T-cell (primary cell): Measurements from ENCODE around the gene SLC47A2. TPM values are rescaled to one million over a fixed set of nuclear protein-coding genes. Genes with fewer than 3 reads are reported as not detected.

ENCODE experiments used
- ATAC-seq, 4 experiments: fragments of 200-7000 bp in 3 of 4; fragments of 150-1000 bp in 1 of 4; cut with Tn5 transposase; replicated peaks in 1 of 4; 1 replicate in 3 of 4; 2 replicates in 1 of 4; pipeline ENCODE4 v1.10.0; 2021; ENCODE audit warnings: moderate library complexity in 3 of 4, mild to moderate bottlenecking in 2 of 4, moderate number of reproducible peaks in 1 of 4
- CTCF ChIA-PET, 2 donors: fragments of 300-600 bp; sonication (Branson Sonifier 250); formaldehyde crosslinking; loops; one replicate each; lab custom pipeline; 2022; ENCODE audit warnings: antibody characterized with exemption in 2 of 2; lab: Charles Lee
- POLR2A ChIA-PET, 2 donors: fragments of 300-600 bp; sonication (Branson Sonifier 250); formaldehyde crosslinking; loops; one replicate each; lab custom pipeline; 2022; ENCODE audit warnings: antibody characterized with exemption in 2 of 2; lab: Charles Lee
- DNase-seq, 35 experiments: peaks; one replicate each; pipeline versions ENCODE4 v3.0.0 to v3.0.0-alpha.2; 2013 to 2023
- H3K27ac ChIP-seq: one replicate; pipeline ENCODE4 v1.5.1; 2013; ENCODE audit warnings: low read length
- H3K27me3 ChIP-seq, 2 experiments: replicated peaks in 1 of 2; 1 replicate in 1 of 2; 2 replicates in 1 of 2; pipeline versions ENCODE4 v1.6.1 to v1.7.0; 2013; ENCODE audit warnings: low read length in 1 of 2, mixed read lengths in 1 of 2; ENCODE audit not compliant: control insufficient read depth in 2 of 2, insufficient read depth in 2 of 2; ENCODE audit errors: extremely low read depth in 1 of 2
- H3K36me3 ChIP-seq, 2 donors: 1 replicate in 1 of 2; 2 replicates in 1 of 2; pipeline versions ENCODE4 v1.6.1 to v1.7.0; 2013; ENCODE audit warnings: low read length in 1 of 2; ENCODE audit not compliant: control insufficient read depth in 2 of 2, insufficient read depth in 1 of 2; ENCODE audit errors: extremely low read depth in 1 of 2
- H3K4me1 ChIP-seq, 2 experiments: 1 replicate in 1 of 2; 2 replicates in 1 of 2; pipeline versions ENCODE4 v1.6.1 to v1.7.0; 2013; ENCODE audit warnings: low read length in 2 of 2, mixed read lengths in 1 of 2; ENCODE audit not compliant: insufficient read depth in 2 of 2, control insufficient read depth in 1 of 2; ENCODE audit errors: extremely low read depth in 1 of 2
- H3K4me3 ChIP-seq, 2 donors: 1 replicate in 1 of 2; 2 replicates in 1 of 2; pipeline versions ENCODE4 v1.5.1 to v1.7.0; 2013; ENCODE audit warnings: mild to moderate bottlenecking in 2 of 2, low read length in 1 of 2, moderate library complexity in 1 of 2; ENCODE audit not compliant: control insufficient read depth in 1 of 2; ENCODE audit errors: extremely low read depth in 1 of 2
- H3K9me3 ChIP-seq: 2 replicates; pipeline ENCODE4 v1.7.0; 2013
- H3K27ac Mint-ChIP-seq, 2 donors: one replicate each; pipeline ENCODE4 v1.8.0; 2020 to 2021; ENCODE audit warnings: mild to moderate bottlenecking in 2 of 2, mixed read lengths in 2 of 2
- H3K27me3 Mint-ChIP-seq, 2 donors: one replicate each; pipeline ENCODE4 v1.8.0; 2021 to 2022; ENCODE audit warnings: mixed read lengths in 2 of 2
- H3K36me3 Mint-ChIP-seq: one replicate; pipeline ENCODE4 v1.8.0; 2021; ENCODE audit warnings: mixed read lengths
- H3K4me1 Mint-ChIP-seq, 3 donors: one replicate each; pipeline ENCODE4 v1.8.0; 2020 to 2022; ENCODE audit warnings: mixed read lengths in 3 of 3, mild to moderate bottlenecking in 1 of 3
- H3K4me3 Mint-ChIP-seq, 3 donors: one replicate each; pipeline ENCODE4 v1.8.0; 2020 to 2022; ENCODE audit warnings: mild to moderate bottlenecking in 3 of 3, mixed read lengths in 3 of 3, moderate library complexity in 3 of 3
- H3K9me3 Mint-ChIP-seq, 3 donors: one replicate each; pipeline ENCODE4 v1.8.0; 2020 to 2022; ENCODE audit warnings: mixed read lengths in 3 of 3
- WGBS: methylation state at CpG from one replicate; pipeline ENCODE4 v1.1.5; 2013; ENCODE audit warnings: missing lambda C conversion rate; ENCODE audit not compliant: insufficient coverage; 5-methylcytosine and 5-hydroxymethylcytosine counted together
- total RNA-seq, 35 experiments: library from RNA in 6 of 35; stranded (reverse) in 6 of 35; fragments of 120-200 nt in 1 of 35; gene quantifications; one replicate each; pipeline versions ENCODE4 v1.2.1 to v1.2.4 and lab custom pipeline; 2013 to 2026

SLC47A2 gene
- total RNA-seq, 5 donors from 2014 or later (not counting 1 experiment from before 2014, with no cell fraction given): not detected

DNA sequence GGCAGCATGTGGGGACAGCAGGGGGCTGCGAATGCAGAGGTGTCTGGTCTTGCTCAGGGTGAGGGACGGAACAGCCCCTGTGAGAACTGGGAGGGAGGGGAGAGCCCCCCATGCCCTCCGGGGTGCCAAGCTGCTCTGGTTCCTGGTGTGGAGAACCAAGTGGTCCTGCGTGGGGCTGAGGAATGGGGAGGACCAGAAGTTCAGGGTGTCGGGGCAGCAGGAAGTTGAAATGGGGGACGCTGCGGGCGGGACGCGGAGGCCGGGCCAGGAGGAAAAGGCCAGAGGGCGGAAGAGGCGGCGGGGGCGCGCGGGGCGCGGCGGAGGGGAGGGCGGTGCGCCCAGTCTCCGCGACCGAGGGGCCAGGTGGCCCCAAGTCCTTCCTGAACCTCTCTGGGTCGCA lies 28.1 kb upstream of the SLC47A2 start:
- no peaks in the 10 kb centered on the region for H3K9me3 Mint-ChIP-seq
- Histone ChIP-seq H3K27ac (no peak overlapping the region), H3K4me1 (peaks cover 0 to 11% of the 10 kb centered on the region in 2 experiments), H3K9me3 (no peaks in the 10 kb centered on the region), H3K36me3 (no peaks in the 10 kb centered on the region), H3K4me3 (peak overlapping the region in 1 of 2 donors; percentile 38), H3K27me3 (peaks cover 0 to 33% of the 10 kb centered on the region in 2 experiments)
- H3K27me3 Mint-ChIP-seq: peaks cover 0 to 7% of the 10 kb centered on the region in 2 donors
- H3K36me3 Mint-ChIP-seq: no peaks in the 10 kb centered on the region
- WGBS: 6% methylated on average over 18 of the region's 26 CpGs
- peak overlapping the region; percentile 71 to 78 (median 74) for H3K4me3 Mint-ChIP-seq
- peaks cover 0 to 7% (median 4%) of the 10 kb centered on the region in 3 donors for H3K4me1 Mint-ChIP-seq
- ChIA-PET POLR2A (interaction anchor here in 1 of 2 donors (0.6 kb wide), 1 partner anchor 20 kb away, joined by 3 read pairs; no protein-coding TSS in a partner anchor), CTCF (interaction anchor here (0.6 to 1.4 kb wide), 8 partner anchors 8 to 445 kb away, joined by 3 to 6 read pairs (median 3); no protein-coding TSS in a partner anchor)
- ATAC-seq (peak in 3 of 4 experiments; percentile 18 to 59 (median 28)), DNase-seq (no peak)
- peak overlapping the region in 1 of 2 donors; percentile 34 for H3K27ac Mint-ChIP-seq

DNA sequence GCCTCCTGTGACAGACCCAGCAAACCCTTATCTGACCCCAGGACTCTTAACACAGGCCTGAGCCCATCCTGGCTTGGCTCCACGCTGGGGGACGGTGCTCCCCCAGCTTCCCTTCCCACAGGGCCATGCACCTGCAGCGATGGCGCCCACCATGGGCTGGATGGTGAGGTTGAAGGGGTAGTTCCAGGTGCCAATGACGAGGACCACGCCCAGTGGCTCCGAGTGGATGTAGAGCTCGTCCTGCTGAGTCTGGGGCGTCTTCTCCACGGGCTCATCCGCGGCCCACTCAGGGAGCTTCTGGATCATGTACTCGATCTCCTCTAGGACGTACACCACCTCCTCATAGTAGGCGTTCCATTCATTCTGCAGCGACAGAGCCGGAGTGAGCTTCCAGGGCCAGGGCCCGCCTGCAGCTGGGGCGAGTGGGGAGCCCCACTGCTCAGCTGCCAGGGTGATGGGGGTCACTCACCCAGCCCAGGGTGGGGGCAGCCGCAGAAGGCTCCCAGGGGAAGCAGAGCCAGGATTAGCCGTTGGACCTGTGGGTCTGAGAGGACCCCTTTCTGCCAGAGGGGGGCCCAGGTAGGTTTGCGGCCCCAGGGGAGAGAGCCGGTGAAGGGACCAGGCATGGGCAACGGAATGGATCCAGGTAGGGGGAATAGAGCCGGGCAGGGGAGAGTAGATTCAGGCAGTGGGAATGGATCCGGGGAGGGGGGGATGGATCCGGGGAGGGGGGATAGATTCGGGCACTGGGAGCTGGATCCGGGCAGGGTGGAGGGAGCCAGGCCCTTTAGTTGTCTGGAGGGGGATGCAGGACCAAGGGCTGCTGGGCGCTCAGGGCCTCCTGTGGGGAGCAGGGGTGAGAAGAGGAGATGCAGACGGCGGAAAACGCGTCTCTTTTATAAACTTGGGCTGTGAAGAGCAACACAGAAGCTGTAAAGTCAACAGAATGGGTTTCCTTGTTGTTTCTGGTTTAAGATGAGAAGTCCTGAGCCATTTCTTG lies 27.0 kb upstream of the SLC47A2 start:
- Mint-ChIP-seq H3K4me1 (peaks cover 0 to 7% (median 4%) of the 10 kb centered on the region in 3 donors), H3K36me3 (no peaks in the 10 kb centered on the region), H3K27me3 (peaks cover 0 to 7% of the 10 kb centered on the region in 2 donors), H3K4me3 (peak overlapping the region; percentile 29 to 78 (median 31)), H3K27ac (no peak overlapping the region), H3K9me3 (no peaks in the 10 kb centered on the region)
- Histone ChIP-seq H3K4me3 (no peak overlapping the region), H3K4me1 (peaks cover 0 to 11% of the 10 kb centered on the region in 2 experiments), H3K27ac (no peak overlapping the region), H3K36me3 (no peaks in the 10 kb centered on the region), H3K27me3 (peaks cover 0 to 25% of the 10 kb centered on the region in 2 experiments), H3K9me3 (no peaks in the 10 kb centered on the region)
- 96% methylated on average over 20 of the region's 34 CpGs for WGBS
- ATAC-seq: no peak
- ChIA-PET POLR2A (no interaction called here), CTCF (interaction anchor here (0.5 to 1.5 kb wide), 2 partner anchors 13 to 120 kb away, joined by 3 read pairs; no protein-coding TSS in a partner anchor)
- DNase-seq: no peak

DNA sequence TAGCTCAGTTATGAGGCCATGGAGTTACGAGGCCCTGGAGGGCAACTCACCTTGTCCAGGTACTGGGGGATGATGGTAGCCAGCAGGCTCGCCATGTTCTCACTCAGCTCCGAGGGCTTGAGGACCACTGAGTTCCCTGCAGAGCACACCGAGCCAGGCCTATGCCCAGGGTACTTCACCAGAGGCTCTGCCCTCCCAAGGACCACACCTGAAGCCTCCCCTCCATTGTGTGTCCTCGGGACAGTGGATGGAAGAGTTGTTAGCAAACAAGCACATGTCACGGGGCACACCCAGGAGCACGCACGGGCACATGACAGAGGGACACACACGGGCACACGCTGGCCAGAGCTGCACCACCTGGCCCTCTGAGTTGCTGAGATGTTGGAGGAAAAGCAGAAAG lies 26.1 kb upstream of the SLC47A2 start:
- no peaks in the 10 kb centered on the region for H3K9me3 Mint-ChIP-seq
- WGBS: 90% methylated on average over 8 of the region's 10 CpGs
- no peaks in the 10 kb centered on the region for H3K36me3 Mint-ChIP-seq
- Histone ChIP-seq H3K36me3 (no peaks in the 10 kb centered on the region), H3K27me3 (peaks cover 0 to 15% of the 10 kb centered on the region in 2 experiments), H3K4me3 (no peak overlapping the region), H3K27ac (no peak overlapping the region), H3K9me3 (no peaks in the 10 kb centered on the region), H3K4me1 (peaks cover 0 to 11% of the 10 kb centered on the region in 2 experiments)
- H3K4me3 Mint-ChIP-seq: peak overlapping the region; percentile 13 to 78 (median 43)
- POLR2A ChIA-PET: no interaction called here
- DNase-seq: no peak
- peak overlapping the region in 1 of 2 donors; percentile 4 for H3K27ac Mint-ChIP-seq
- no peaks in the 10 kb centered on the region for H3K27me3 Mint-ChIP-seq
- CTCF ChIA-PET: interaction anchor here (0.5 to 1.5 kb wide), 3 partner anchors 11 to 121 kb away, joined by 3 read pairs; no protein-coding TSS in a partner anchor
- H3K4me1 Mint-ChIP-seq: peaks cover 0 to 7% (median 4%) of the 10 kb centered on the region in 3 donors
- no peak for ATAC-seq

DNA sequence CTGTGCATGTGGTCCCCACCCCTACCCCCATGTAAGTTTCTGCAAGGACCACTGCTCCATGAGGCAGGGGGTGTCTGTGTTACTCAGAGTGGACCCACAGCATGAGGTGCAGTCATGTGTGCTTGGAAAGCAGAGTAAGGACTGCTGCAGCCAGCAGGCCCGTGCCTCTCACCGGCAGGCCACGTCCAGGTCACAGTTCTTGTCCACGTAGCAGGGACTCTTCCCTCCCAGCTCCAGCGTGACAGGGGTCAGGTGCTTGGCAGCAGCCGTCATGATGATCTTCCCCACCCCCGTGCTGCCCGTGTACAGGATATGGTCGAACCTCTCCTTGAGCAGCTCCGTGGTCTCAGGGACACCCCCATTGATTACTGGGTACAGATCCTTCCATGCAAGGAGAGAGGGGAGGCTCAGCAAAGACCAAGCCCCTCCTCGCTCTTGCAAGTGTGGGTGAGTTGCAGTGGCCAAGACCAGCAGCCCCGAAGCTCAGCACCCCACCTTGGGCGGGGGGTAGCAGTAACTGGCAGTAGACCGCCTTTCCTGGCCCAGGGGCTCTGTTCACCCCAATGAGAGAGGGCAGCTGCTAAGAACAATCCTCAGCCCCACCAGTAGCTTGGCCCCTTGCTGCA lies 25.6 kb upstream of the SLC47A2 start:
- H3K27ac Mint-ChIP-seq: no peak overlapping the region
- H3K9me3 ChIP-seq: no peaks in the 10 kb centered on the region
- H3K36me3 ChIP-seq: no peaks in the 10 kb centered on the region
- CTCF ChIA-PET: interaction anchor here (1.0 to 1.5 kb wide), 2 partner anchors 11 to 14 kb away, joined by 3 read pairs; no protein-coding TSS in a partner anchor
- POLR2A ChIA-PET: no interaction called here
- H3K4me3 ChIP-seq: no peak overlapping the region
- no peak for DNase-seq
- H3K4me3 Mint-ChIP-seq: no peak overlapping the region
- peaks cover 0 to 10% of the 10 kb centered on the region in 2 experiments for H3K27me3 ChIP-seq
- no peaks in the 10 kb centered on the region for H3K27me3 Mint-ChIP-seq
- WGBS: 90% methylated on average over 13 of the region's 14 CpGs
- no peaks in the 10 kb centered on the region for H3K9me3 Mint-ChIP-seq
- H3K36me3 Mint-ChIP-seq: no peaks in the 10 kb centered on the region
- peaks cover 0 to 11% of the 10 kb centered on the region in 2 experiments for H3K4me1 ChIP-seq
- peaks cover 0 to 7% (median 4%) of the 10 kb centered on the region in 3 donors for H3K4me1 Mint-ChIP-seq
- no peak for ATAC-seq
- H3K27ac ChIP-seq: no peak overlapping the region

DNA sequence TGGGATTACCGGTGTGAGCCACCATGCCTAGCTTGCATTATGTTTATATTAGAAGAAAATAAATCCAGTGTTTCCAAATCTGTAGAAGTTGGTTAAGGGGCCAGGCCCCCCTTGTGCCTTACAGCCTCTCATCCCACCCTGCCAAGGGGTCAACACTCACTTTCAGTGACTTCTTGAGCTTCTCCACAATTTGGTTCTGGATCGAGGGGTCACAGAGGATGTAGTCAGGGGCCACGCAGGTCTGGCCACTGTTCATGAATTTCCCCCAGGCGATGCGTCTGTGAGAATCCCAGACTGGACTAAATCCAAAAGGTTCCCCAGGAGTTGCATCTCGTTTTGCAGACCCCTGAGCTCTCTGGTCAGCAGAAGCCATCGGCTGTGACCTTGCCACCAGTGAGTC lies 24.5 kb upstream of the SLC47A2 start:
- whole genome bisulfite sequencing: 79% methylated on average over 4 of the region's 7 CpGs
- no peak overlapping the region for H3K4me3 Mint-ChIP-seq
- POLR2A ChIA-PET: no interaction called here

More for the DNA sequence above, 24.5 kb upstream of the SLC47A2 start:
- no peaks in the 10 kb centered on the region for H3K36me3 Mint-ChIP-seq
- no peak overlapping the region for H3K4me3 ChIP-seq
- no peaks in the 10 kb centered on the region for H3K9me3 Mint-ChIP-seq
- DNase-seq (no peak), ATAC-seq (no peak)
- H3K27me3 ChIP-seq: peaks cover 0 to 8% of the 10 kb centered on the region in 2 experiments
- H3K4me1 ChIP-seq: peaks cover 0 to 11% of the 10 kb centered on the region in 2 experiments
- H3K4me1 Mint-ChIP-seq: peaks cover 0 to 7% (median 4%) of the 10 kb centered on the region in 3 donors
- H3K9me3 ChIP-seq: no peaks in the 10 kb centered on the region
- no peaks in the 10 kb centered on the region for H3K36me3 ChIP-seq
- no peak overlapping the region for H3K27ac ChIP-seq
- H3K27ac Mint-ChIP-seq: no peak overlapping the region
- CTCF ChIA-PET: interaction anchor here in 1 of 2 donors (1.1 kb wide), 1 partner anchor 26 kb away, joined by 3 read pairs; no protein-coding TSS in a partner anchor
- H3K27me3 Mint-ChIP-seq: no peaks in the 10 kb centered on the region
